ENCODE data around the gene GPC5.

Gene GPC5

GRCh38 chr13:92821324-92821723 is 1422.9 kb downstream of the GPC5 start:
- no peak overlapping the region for H3K9ac ChIP-seq (ENCODE audit: low read length)
- no peak overlapping the region for H3K27ac ChIP-seq (ENCODE audit: low read depth, low read length)
- H3K4me3 ChIP-seq (ENCODE audit: low read depth, low read length): no peak overlapping the region
- H3K4me1 ChIP-seq (ENCODE audit: control insufficient read depth, insufficient read depth, low read length): no peaks in the 10 kb centered on the region
- no peaks in the 10 kb centered on the region for H3K36me3 ChIP-seq (ENCODE audit: control insufficient read depth, insufficient read depth, low read length)
- no peaks in the 10 kb centered on the region for H3K27me3 ChIP-seq (ENCODE audit: control insufficient read depth, insufficient read depth, low read length)
- no peaks in the 10 kb centered on the region for H3K9me3 ChIP-seq (ENCODE audit: control insufficient read depth, insufficient read depth, low read depth, low read length)

GRCh38 chr13:92823059-92823458 is 1424.6 kb downstream of the GPC5 start:
- H3K36me3 ChIP-seq (ENCODE audit: control insufficient read depth, insufficient read depth, low read length): no peaks in the 10 kb centered on the region
- H3K4me1 ChIP-seq (ENCODE audit: control insufficient read depth, insufficient read depth, low read length): no peaks in the 10 kb centered on the region
- no peak overlapping the region for H3K4me3 ChIP-seq (ENCODE audit: low read depth, low read length)
- H3K27ac ChIP-seq (ENCODE audit: low read depth, low read length): no peak overlapping the region
- H3K9me3 ChIP-seq (ENCODE audit: control insufficient read depth, insufficient read depth, low read depth, low read length): no peaks in the 10 kb centered on the region
- H3K27me3 ChIP-seq (ENCODE audit: control insufficient read depth, insufficient read depth, low read length): no peaks in the 10 kb centered on the region
- H3K9ac ChIP-seq (ENCODE audit: low read length): no peak overlapping the region

- Histone ChIP-seq H3K27me3 (ENCODE audit: control insufficient read depth, insufficient read depth, low read length) (no peaks in the 10 kb centered on the region), H3K4me3 (ENCODE audit: low read depth, low read length) (no peak overlapping the region), H3K9me3 (ENCODE audit: control insufficient read depth, insufficient read depth, low read depth, low read length) (no peaks in the 10 kb centered on the region), H3K27ac (ENCODE audit: low read depth, low read length) (no peak overlapping the region), H3K4me1 (ENCODE audit: control insufficient read depth, insufficient read depth, low read length) (no peaks in the 10 kb centered on the region), H3K36me3 (ENCODE audit: control insufficient read depth, insufficient read depth, low read length) (no peaks in the 10 kb centered on the region), H3K9ac (ENCODE audit: low read length) (no peak overlapping the region)
Measured at GRCh38 chr13:92825938-92826596, 1427.6 kb downstream of the GPC5 start.

- no peaks in the 10 kb centered on the region for H3K36me3 ChIP-seq (ENCODE audit: control insufficient read depth, insufficient read depth, low read length)
- no peaks in the 10 kb centered on the region for H3K4me1 ChIP-seq (ENCODE audit: control insufficient read depth, insufficient read depth, low read length)
- H3K4me3 ChIP-seq (ENCODE audit: low read depth, low read length): no peak overlapping the region
- no peaks in the 10 kb centered on the region for H3K27me3 ChIP-seq (ENCODE audit: control insufficient read depth, insufficient read depth, low read length)
- H3K9me3 ChIP-seq (ENCODE audit: control insufficient read depth, insufficient read depth, low read depth, low read length): no peaks in the 10 kb centered on the region
- no peak overlapping the region for H3K9ac ChIP-seq (ENCODE audit: low read length)
- H3K27ac ChIP-seq (ENCODE audit: low read depth, low read length): no peak overlapping the region
Measured at GRCh38 chr13:92827503-92827902, 1429.1 kb downstream of the GPC5 start.

GRCh38 chr13:92829930-92830329 is 1431.5 kb downstream of the GPC5 start:
- Histone ChIP-seq H3K4me1 (ENCODE audit: control insufficient read depth, insufficient read depth, low read length) (no peaks in the 10 kb centered on the region), H3K36me3 (ENCODE audit: control insufficient read depth, insufficient read depth, low read length) (no peaks in the 10 kb centered on the region), H3K9ac (ENCODE audit: low read length) (no peak overlapping the region), H3K27me3 (ENCODE audit: control insufficient read depth, insufficient read depth, low read length) (no peaks in the 10 kb centered on the region), H3K27ac (ENCODE audit: low read depth, low read length) (no peak overlapping the region), H3K9me3 (ENCODE audit: control insufficient read depth, insufficient read depth, low read depth, low read length) (no peaks in the 10 kb centered on the region), H3K4me3 (ENCODE audit: low read depth, low read length) (no peak overlapping the region)

- H3K27me3 ChIP-seq (ENCODE audit: control insufficient read depth, insufficient read depth, low read length): no peaks in the 10 kb centered on the region
Measured at GRCh38 chr13:92830821-92831220, 1432.4 kb downstream of the GPC5 start.

GRCh38 chr13:92833071-92833470 is 1434.7 kb downstream of the GPC5 start:
- H3K36me3 ChIP-seq (ENCODE audit: control insufficient read depth, insufficient read depth, low read length): no peaks in the 10 kb centered on the region
- H3K4me3 ChIP-seq (ENCODE audit: low read depth, low read length): no peak overlapping the region
- H3K27me3 ChIP-seq (ENCODE audit: control insufficient read depth, insufficient read depth, low read length): no peaks in the 10 kb centered on the region
- no peaks in the 10 kb centered on the region for H3K4me1 ChIP-seq (ENCODE audit: control insufficient read depth, insufficient read depth, low read length)
- no peaks in the 10 kb centered on the region for H3K9me3 ChIP-seq (ENCODE audit: control insufficient read depth, insufficient read depth, low read depth, low read length)
- H3K9ac ChIP-seq (ENCODE audit: low read length): no peak overlapping the region
- H3K27ac ChIP-seq (ENCODE audit: low read depth, low read length): no peak overlapping the region

More at GRCh38 chr13:92830821-92831220, 1432.4 kb downstream of the GPC5 start:
- Histone ChIP-seq H3K9me3 (ENCODE audit: control insufficient read depth, insufficient read depth, low read depth, low read length) (no peaks in the 10 kb centered on the region), H3K27ac (ENCODE audit: low read depth, low read length) (no peak overlapping the region), H3K36me3 (ENCODE audit: control insufficient read depth, insufficient read depth, low read length) (no peaks in the 10 kb centered on the region), H3K4me3 (ENCODE audit: low read depth, low read length) (no peak overlapping the region), H3K9ac (ENCODE audit: low read length) (no peak overlapping the region), H3K4me1 (ENCODE audit: control insufficient read depth, insufficient read depth, low read length) (no peaks in the 10 kb centered on the region)

- H3K27me3 ChIP-seq (ENCODE audit: control insufficient read depth, insufficient read depth, low read length): no peaks in the 10 kb centered on the region
- H3K36me3 ChIP-seq (ENCODE audit: control insufficient read depth, insufficient read depth, low read length): no peaks in the 10 kb centered on the region
- H3K4me3 ChIP-seq (ENCODE audit: low read depth, low read length): no peak overlapping the region
- no peak overlapping the region for H3K9ac ChIP-seq (ENCODE audit: low read length)
- no peaks in the 10 kb centered on the region for H3K9me3 ChIP-seq (ENCODE audit: control insufficient read depth, insufficient read depth, low read depth, low read length)
- no peaks in the 10 kb centered on the region for H3K4me1 ChIP-seq (ENCODE audit: control insufficient read depth, insufficient read depth, low read length)
- no peak overlapping the region for H3K27ac ChIP-seq (ENCODE audit: low read depth, low read length)
Measured at GRCh38 chr13:92836171-92836570, 1437.8 kb downstream of the GPC5 start.

- H3K36me3 ChIP-seq (ENCODE audit: control insufficient read depth, insufficient read depth, low read length): no peaks in the 10 kb centered on the region
- H3K27ac ChIP-seq (ENCODE audit: low read depth, low read length): no peak overlapping the region
- H3K9ac ChIP-seq (ENCODE audit: low read length): no peak overlapping the region
- H3K9me3 ChIP-seq (ENCODE audit: control insufficient read depth, insufficient read depth, low read depth, low read length): no peaks in the 10 kb centered on the region; the same call in 1 of the 2 replicates
- H3K27me3 ChIP-seq (ENCODE audit: control insufficient read depth, insufficient read depth, low read length): no peaks in the 10 kb centered on the region
- no peak overlapping the region for H3K4me3 ChIP-seq (ENCODE audit: low read depth, low read length)
- no peaks in the 10 kb centered on the region for H3K4me1 ChIP-seq (ENCODE audit: control insufficient read depth, insufficient read depth, low read length)
Measured at GRCh38 chr13:92838786-92839185, 1440.4 kb downstream of the GPC5 start.

GRCh38 chr13:92842145-92842544 is 1443.7 kb downstream of the GPC5 start:
- H3K4me1 ChIP-seq (ENCODE audit: control insufficient read depth, insufficient read depth, low read length): no peaks in the 10 kb centered on the region
- no peak overlapping the region for H3K9ac ChIP-seq (ENCODE audit: low read length)
- no peaks in the 10 kb centered on the region; the same call in 1 of the 2 replicates for H3K9me3 ChIP-seq (ENCODE audit: control insufficient read depth, insufficient read depth, low read depth, low read length)
- no peaks in the 10 kb centered on the region for H3K27me3 ChIP-seq (ENCODE audit: control insufficient read depth, insufficient read depth, low read length)
- H3K27ac ChIP-seq (ENCODE audit: low read depth, low read length): no peak overlapping the region
- H3K36me3 ChIP-seq (ENCODE audit: control insufficient read depth, insufficient read depth, low read length): no peaks in the 10 kb centered on the region
- H3K4me3 ChIP-seq (ENCODE audit: low read depth, low read length): no peak overlapping the region

GRCh38 chr13:92843549-92843948 is 1445.1 kb downstream of the GPC5 start:
- no peak overlapping the region for H3K27ac ChIP-seq (ENCODE audit: low read depth, low read length)

More at GRCh38 chr13:92843549-92843948, 1445.1 kb downstream of the GPC5 start:
- Histone ChIP-seq H3K4me3 (ENCODE audit: low read depth, low read length) (no peak overlapping the region), H3K27me3 (ENCODE audit: control insufficient read depth, insufficient read depth, low read length) (no peaks in the 10 kb centered on the region), H3K9me3 (ENCODE audit: control insufficient read depth, insufficient read depth, low read depth, low read length) (no peaks in the 10 kb centered on the region; the same call in 1 of the 2 replicates), H3K9ac (ENCODE audit: low read length) (no peak overlapping the region), H3K4me1 (ENCODE audit: control insufficient read depth, insufficient read depth, low read length) (no peaks in the 10 kb centered on the region), H3K36me3 (ENCODE audit: control insufficient read depth, insufficient read depth, low read length) (no peaks in the 10 kb centered on the region)

All from HUES6 (cell line).